Measurements from ENCODE around the gene TMPRSS13. TPM values are rescaled to one million over a fixed set of nuclear protein-coding genes. Genes with fewer than 3 reads are reported as not detected.

TMPRSS13 gene
- polyA plus RNA-seq, 2 of the 4 experiments (the other 2 are of a cell fraction): not detected

DNA sequence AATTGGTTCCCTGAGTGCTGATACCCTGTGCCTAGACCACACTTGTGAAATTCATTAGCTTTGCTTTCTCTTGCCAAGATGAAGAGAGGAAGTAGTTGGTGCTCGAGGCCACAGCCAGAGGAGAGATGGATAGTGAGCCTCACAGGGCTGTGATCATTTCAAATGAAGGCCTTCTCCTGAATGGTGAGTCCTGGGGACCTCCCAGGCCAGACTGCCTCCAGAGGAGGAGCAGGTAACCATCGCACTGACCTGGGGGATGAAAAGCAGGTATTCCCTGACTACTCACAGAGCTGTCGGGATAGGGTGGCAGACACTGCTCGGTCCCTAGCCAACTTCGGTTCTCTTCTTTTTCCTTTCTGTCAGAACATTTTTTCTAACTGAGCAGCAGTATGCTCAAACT is 48.0 kb downstream of the TMPRSS13 start:
- no peak for FAIRE-seq

DNA sequence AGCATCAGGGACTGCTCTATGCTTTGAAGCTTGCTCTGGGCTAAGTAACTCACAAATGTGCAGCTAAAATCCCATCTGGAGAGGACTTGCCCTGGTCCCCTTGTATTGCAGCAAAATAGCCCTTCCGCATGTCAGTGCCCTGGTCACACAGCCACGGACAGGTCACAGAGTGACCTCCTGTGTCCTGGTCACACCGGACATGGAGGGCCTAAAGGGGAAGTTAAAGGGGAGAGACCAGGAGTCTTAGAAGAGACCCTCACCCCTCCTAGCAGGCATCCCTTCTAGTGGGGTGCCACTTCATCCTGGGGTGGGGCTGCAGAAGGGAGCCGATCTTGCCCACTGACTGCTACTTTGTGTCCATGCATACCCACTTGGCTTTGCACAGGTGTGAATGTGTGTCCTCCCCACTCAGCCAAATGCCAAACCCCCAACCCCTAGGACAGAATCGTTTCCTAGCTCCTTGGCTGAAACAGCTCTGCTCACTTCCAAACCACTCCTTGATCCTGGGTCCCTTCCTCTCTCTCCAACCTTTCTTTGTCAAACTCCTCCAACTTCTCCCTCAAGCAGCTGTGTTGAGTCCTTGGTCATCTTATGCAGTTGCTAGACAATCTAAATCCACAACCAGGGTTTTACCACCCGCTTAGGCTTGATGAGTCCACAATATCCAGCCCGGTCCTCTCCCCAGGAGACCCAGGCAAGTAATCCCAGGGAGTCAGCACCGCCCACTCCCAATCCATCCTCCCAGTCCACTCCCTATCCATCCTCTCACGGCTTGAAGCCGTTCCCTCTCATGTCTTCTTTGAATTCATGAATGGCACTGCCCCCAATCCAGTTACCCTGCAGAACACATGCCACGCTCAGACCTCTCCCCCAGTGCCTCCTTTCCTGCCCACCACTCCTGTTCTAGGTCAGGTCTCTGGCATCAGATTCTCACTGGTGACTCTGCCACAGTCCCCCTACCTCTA is 49.4 kb downstream of the TMPRSS13 start:
- no peak overlapping the region for H3K4me2 ChIP-seq
- no peak overlapping the region for H3K27ac ChIP-seq
- FAIRE-seq (no peak), ATAC-seq (no peak), DNase-seq (ENCODE audit: low read depth in 1 of 2, low spot score in 1 of 2) (no peak)
- H3K4me1 ChIP-seq: no peaks in the 10 kb centered on the region
- TF ChIP-seq, protein P1, sequence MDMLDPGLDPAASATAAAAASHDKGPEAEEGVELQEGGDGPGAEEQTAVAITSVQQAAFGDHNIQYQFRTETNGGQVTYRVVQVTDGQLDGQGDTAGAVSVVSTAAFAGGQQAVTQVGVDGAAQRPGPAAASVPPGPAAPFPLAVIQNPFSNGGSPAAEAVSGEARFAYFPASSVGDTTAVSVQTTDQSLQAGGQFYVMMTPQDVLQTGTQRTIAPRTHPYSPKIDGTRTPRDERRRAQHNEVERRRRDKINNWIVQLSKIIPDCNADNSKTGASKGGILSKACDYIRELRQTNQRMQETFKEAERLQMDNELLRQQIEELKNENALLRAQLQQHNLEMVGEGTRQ (IDR thresholded peaks at IDR 0.05): no peak
- TF ChIP-seq SMC3 (IDR thresholded peaks at IDR 0.05) (no peak), MYC (IDR thresholded peaks at IDR 0.05; ENCODE audit: borderline replicate concordance, low read length) (no peak)
- WGBS (ENCODE audit: missing lambda C conversion rate): 38% methylated on average over 10 of the region's 11 CpGs
- ChIA-PET CTCF (interaction anchor here (2.4 kb wide), 1 partner anchor 67 kb away, joined by 9 read pairs; no protein-coding TSS in a partner anchor), POLR2A (no interaction called here)
- no peak overlapping the region for H3K4me3 ChIP-seq
- H3K9me3 ChIP-seq: no peaks in the 10 kb centered on the region

More for the DNA sequence above, 48.0 kb downstream of the TMPRSS13 start:
- Histone ChIP-seq H3K27ac (no peak overlapping the region), H3K4me3 (no peak overlapping the region), H3K9me3 (no peaks in the 10 kb centered on the region), H3K4me1 (no peaks in the 10 kb centered on the region), H3K4me2 (no peak overlapping the region)
- ChIA-PET CTCF (no interaction called here), POLR2A (no interaction called here)
- ATAC-seq: no peak
- TF ChIP-seq MYC (IDR thresholded peaks at IDR 0.05; ENCODE audit: borderline replicate concordance, low read length): no peak
- no peak for DNase-seq (ENCODE audit: low read depth in 1 of 2, low spot score in 1 of 2)
- 51% methylated on average over 5 of the region's 5 CpGs for WGBS (ENCODE audit: missing lambda C conversion rate)

DNA sequence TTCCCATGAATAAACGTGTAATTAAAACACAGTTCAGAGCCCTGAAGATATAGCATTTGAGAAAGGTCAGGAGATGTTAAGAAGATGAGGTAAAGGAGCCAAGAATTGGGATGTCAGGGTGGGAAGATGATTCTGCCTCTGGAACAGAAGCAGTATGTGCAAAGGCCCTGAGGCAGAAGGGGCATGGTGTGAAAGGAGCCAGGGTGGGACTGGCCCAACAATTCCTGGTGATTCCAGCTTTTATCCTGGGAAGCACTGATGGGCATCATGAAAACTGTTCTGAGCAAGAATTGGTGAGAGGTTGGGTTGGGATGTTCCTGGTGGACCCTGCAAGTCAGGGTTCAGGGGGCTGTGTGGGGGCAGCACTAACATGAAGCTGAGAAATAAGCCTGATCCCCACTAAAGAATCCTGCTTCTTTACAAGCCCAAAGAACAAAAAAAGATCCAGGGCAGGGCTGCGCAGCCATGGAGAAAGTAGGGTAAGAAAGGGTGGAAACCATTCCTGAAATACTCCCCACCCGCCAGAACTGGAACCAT is 50.2 kb downstream of the TMPRSS13 start:
- DNase-seq (ENCODE audit: low read depth in 1 of 2, low spot score in 1 of 2): no peak
- Histone ChIP-seq H3K4me2 (no peak overlapping the region), H3K4me1 (no peaks in the 10 kb centered on the region), H3K27ac (no peak overlapping the region), H3K4me3 (no peak overlapping the region), H3K9me3 (no peaks in the 10 kb centered on the region)
- ATAC-seq: no peak
- POLR2A ChIA-PET: no interaction called here
- TF ChIP-seq KDM5A (IDR thresholded peaks at IDR 0.05): no peak
- no peak for TF ChIP-seq FOSB (CRISPR knock-in tag; IDR thresholded peaks at IDR 0.05)
- TF ChIP-seq TFCP2L1 (CRISPR knock-in tag; IDR thresholded peaks at IDR 0.05): no peak
- no peak for TF ChIP-seq HOXA7 (CRISPR knock-in tag; IDR thresholded peaks at IDR 0.05)
- TF ChIP-seq JUN (IDR thresholded peaks at IDR 0.05): no peak
- no peak for TF ChIP-seq HDAC2 (IDR thresholded peaks at IDR 0.05)
- no peak for TF ChIP-seq CHD4 (IDR thresholded peaks at IDR 0.05; ENCODE audit: borderline replicate concordance)
- TF ChIP-seq, protein P2, sequence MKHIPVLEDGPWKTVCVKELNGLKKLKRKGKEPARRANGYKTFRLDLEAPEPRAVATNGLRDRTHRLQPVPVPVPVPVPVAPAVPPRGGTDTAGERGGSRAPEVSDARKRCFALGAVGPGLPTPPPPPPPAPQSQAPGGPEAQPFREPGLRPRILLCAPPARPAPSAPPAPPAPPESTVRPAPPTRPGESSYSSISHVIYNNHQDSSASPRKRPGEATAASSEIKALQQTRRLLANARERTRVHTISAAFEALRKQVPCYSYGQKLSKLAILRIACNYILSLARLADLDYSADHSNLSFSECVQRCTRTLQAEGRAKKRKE (CRISPR knock-in tag; IDR thresholded peaks at IDR 0.05; ENCODE audit: low read depth): no peak
- TF ChIP-seq HOXB5 (CRISPR knock-in tag; IDR thresholded peaks at IDR 0.05): no peak
- TF ChIP-seq FOXS1 (CRISPR knock-in tag; IDR thresholded peaks at IDR 0.05): no peak
- no peak for TF ChIP-seq RAD21 (conservative IDR thresholded peaks at IDR 0.05 in 1 of 2, IDR thresholded peaks at IDR 0.05 in 1 of 2)
- TF ChIP-seq EHF (CRISPR knock-in tag; IDR thresholded peaks at IDR 0.05): no peak
- TF ChIP-seq, protein P1 (IDR thresholded peaks at IDR 0.05): no peak
- CTCF ChIA-PET: interaction anchor here (2.4 kb wide), 1 partner anchor 68 kb away, joined by 9 read pairs; no protein-coding TSS in a partner anchor
- 37% methylated on average over 3 of the region's 3 CpGs for WGBS (ENCODE audit: missing lambda C conversion rate)
- no peak for FAIRE-seq

Measured in A549 (cell line).